DMS153 treated with DMSO at 0.1 percent for 48 hours (cell line): ENCODE measurements around the gene ARL15.

ENCODE experiments used
- DNase-seq: peaks from one replicate; lab custom pipeline; 2025; ENCODE audit not compliant: unreplicated experiment; lab: John Stamatoyannopoulos, UW

The ARL15 gene

DNA sequence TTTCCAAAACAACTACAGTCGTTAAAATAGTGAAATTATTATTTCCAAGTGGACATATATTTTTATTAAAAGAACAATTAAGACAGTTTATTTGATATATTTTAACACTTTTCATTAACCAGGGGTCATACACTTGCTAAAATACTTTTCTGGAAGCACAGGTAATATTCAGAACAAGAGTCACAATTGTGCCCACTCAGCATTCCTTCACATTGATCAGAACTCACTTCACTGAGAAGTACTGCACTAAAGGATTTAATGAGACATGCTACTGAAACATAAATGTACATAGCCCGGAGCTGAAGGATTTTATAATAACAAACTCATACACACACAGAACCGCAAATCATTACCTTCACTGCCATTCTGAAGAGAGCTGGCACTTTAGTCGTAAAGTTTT is 361.8 kb downstream of the ARL15 start:
- no peak for DNase-seq

GRCh38 chr5:53946405-53947100 is 363.8 kb downstream of the ARL15 start:
- DNase-seq: no peak

- no peak for DNase-seq
These were observed 365.4 kb downstream of the ARL15 start for GRCh38 chr5:53944981-53945380.

GRCh38 chr5:53943938-53944337 is 366.4 kb downstream of the ARL15 start:
- no peak for DNase-seq

DNA sequence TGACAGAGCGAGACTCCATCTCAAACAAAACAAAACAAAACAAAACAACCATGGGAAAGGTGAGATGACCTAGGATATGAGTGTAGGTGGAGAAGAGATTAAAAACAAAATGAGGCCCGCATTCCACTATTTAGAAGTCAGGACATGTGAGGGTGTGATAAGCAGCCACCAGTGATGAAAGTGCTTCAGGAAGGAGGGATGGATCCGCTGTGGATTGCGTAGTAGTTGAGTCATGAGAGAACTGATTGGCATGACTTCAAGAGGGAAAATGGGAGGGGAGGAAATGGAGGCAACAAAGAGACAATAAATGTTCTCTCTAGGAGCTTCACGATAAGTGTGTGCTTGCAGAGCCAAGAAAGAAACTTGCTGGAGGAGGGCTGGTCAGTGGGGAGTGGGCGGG is 367.6 kb downstream of the ARL15 start:
- no peak for DNase-seq

DNA sequence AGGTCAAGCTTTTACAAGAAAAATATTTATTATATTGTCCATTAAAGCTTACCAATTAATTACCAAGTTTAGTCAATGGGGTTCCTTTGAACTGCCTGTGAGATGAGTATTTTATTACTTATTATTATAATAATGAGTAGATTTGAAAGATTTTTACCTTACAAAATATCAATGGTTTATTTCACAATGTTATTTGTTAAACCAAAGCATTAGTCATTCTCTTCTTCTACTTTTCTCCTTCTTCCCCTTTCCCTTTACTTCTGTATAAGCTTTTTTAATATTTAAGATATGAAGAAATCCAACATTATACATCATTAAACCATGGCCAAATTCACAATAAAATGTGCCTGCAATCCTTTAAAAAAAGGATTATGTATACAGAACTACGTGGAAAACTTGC is 369.5 kb downstream of the ARL15 start:
- DNase-seq: no peak

GRCh38 chr5:53937467-53937866 is 372.9 kb downstream of the ARL15 start:
- no peak for DNase-seq

DNA sequence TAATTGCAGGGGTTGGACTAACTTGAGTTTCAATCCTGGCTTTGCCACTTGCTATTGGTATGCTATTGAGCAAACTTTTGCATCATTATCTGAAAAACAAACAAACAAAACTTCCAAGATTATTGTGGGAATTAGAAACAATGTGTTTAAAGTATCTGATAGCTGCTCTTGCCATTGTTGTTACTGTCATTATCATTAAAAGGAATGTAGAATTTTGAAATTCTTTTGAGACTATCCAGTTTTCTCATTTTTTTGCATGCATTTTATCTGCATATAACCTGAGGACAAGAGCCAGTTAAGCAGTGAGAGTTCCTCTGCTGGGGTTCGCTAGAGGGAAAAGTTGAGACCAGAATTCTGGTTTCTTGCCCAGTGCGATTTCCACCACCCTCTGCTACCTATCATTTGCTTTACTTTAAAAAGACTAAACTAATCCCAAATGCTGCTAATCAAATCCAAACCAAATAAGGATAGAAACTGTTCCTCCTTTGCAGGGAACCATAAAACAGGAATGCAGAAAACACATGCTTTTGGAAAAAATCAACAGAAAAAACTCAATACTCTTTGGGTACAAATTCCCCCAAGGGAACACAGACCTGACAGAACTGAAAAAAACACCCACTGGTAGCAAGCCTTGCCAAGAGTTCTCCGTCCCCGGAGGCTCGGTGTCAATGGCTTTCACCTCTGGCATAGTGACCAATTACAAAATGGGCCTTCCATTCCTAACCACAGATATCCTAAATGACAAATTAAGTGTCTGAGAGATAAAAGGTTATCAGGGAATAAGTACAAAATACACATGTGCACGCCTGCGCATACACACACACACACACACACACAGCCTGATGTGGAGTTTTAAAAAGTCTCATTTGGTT is 373.7 kb downstream of the ARL15 start:
- no peak for DNase-seq

- no peak for DNase-seq
These were observed 376.1 kb downstream of the ARL15 start for GRCh38 chr5:53934151-53934820.

DNA sequence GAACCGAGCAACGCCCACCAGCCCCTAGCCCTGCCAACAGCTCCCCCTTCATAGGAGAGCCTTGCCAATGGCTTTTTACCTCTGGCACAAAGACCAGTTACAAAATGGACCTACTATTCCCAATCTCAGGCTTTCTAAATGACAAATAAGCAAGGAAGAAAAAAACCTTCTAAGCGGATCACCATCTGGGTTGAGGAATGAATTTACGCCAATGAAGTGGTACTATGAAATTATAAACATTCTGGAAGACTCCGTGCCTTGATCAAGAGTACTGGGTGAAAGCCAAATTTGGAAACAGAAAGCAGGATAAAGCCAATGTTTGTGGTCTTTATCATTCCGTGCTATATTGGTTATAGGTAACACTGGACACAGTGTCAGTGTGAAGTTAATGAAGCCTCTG is 378.0 kb downstream of the ARL15 start:
- DNase-seq: no peak

DNA sequence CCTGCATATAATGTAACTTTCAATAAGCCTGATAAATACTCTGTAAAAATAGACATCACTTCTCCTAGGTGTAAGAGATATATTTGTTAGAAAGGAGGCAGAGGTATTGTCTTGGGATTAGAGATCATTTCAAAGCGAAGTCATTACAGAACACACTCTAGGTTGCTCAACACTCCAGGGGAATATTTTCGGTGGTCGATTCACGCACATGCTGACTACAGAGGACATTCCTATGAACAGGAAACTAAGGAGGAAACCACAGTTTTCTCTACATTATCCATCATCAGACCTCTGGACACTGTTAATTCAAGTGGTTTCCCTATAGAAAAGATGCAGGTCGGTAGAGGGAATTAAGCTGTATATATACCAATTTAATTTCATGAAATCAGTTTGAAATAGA is 379.9 kb downstream of the ARL15 start:
- no peak for DNase-seq

DNA sequence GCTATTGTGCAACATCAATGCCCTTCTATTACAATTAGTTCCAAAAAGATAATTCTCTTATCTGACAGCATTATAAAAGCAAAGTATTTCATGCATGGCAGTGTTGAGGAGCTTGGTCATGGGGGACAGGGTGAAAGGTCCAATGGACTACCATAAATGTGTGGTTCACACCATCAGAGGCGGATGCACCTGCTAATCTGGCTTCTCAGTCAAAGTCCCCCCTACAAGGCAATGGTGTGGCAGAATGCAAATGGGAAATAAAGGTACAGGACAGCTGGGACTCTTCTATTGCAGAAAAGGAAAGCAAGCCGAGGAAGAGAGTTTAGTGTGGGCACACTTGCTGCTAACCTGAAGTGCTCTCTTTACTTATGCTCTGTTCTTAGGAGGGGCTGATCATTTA is 380.8 kb downstream of the ARL15 start:
- DNase-seq: no peak

DNA sequence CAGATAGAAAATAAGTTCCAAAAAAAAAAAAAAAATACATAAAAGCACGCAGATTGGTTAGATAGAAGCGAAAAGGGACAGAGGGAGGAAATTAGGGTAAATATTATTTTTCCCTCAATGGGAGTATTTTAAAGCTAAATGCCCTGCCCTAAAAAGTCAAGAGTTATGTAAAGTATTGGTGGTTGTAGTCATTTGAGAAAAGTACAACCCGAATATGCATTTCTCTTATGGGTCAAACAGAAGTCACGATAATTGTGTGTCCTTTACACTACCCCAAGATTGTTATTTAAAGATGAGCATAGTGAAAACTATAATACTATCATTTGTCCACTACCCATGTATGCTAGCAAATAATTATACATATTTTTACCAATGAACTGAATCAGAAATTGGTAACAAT is 381.2 kb downstream of the ARL15 start:
- DNase-seq: no peak

- no peak for DNase-seq
These were observed 381.7 kb downstream of the ARL15 start for GRCh38 chr5:53928641-53929040.

DNA sequence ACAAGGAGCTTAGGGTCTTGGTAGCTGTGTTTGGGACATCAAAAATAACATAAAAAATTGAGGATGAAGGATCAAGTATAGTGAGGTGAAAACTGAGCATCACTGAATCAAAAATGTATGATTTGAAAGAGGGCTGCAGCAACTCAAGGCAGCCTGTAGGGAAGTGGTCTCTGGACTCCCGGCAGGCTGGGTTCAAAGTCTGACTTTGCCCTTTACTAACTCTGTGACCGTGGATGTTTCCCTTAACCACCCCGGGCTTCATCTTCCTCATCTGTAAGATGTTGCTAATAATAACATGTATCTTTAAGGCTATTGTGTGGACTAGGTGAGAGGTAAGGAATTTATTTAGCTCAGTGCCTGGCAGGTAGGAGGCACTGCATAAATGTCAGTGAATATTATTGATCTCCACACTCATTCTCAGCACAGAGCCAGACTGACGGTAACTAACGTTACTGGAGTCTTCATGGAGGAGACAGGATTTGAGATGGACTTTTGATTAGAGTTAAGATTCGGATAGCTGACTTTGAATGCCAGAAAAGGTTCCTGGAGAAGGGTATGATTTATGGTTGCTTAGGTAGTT is 382.6 kb downstream of the ARL15 start:
- no peak for DNase-seq

- no peak for DNase-seq
These were observed 384.3 kb downstream of the ARL15 start for GRCh38 chr5:53926026-53926425.

DNA sequence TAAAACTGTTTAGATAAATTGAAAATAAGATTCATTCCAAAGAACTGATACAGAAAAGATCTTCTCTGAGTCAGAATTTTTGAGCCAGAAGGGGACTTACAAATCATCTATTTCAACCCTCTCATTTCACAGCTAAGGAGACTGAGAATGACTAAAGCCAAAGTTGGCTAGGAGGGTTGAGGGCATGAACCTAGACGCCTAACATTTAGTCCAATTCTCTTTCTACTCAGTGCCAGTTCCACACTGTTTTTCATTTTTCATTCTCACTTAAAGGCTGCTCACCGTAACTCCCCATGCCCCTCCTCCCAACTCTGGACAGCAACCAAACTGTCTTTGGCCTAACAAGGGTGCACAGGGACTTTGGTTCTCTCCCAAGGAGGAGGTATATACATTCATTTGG is 386.0 kb downstream of the ARL15 start:
- no peak for DNase-seq

- DNase-seq: no peak
These were observed 386.4 kb downstream of the ARL15 start for GRCh38 chr5:53923961-53924360.

GRCh38 chr5:53922508-53923498 is 387.6 kb downstream of the ARL15 start:
- no peak for DNase-seq

- DNase-seq: no peak
These were observed 392.5 kb downstream of the ARL15 start for GRCh38 chr5:53917826-53918225.
